NT2/D1 (cell line): ENCODE data around the gene KLHL1.

Experiments used
- SUZ12 ChIP-seq: IDR thresholded peaks from 2 replicates; pipeline ENCODE4 v1.6.1; 2011; ENCODE audit not compliant: insufficient read length, insufficient read depth; ENCODE audit errors: extremely low read depth
- YY1 ChIP-seq: IDR thresholded peaks from 2 replicates; pipeline ENCODE4 v1.6.1; 2011; ENCODE audit not compliant: insufficient read length, insufficient read depth

DNA sequence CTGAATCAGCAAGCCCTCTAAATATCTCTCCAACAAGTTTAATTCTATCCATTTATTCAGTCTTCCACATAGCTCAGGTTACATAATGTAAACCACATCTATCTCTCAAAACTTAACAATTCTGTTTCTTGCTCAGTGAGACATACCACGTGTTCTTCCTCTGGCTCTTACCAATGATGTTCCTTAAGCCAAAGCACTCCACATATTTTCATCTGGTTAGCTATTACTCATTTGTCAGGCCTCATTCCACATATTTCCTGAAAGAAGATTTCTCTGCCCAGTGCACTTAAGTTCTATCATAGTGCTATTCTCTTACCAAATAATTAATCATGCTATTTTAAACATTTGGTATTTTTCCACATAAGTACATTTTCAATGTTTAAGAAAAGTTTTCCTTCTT, 403.9 kb downstream of the KLHL1 start:
- TF ChIP-seq YY1: no peak
- no peak for TF ChIP-seq SUZ12
